ENCODE results near the gene TAOK1. TPM values are rescaled to one million over a fixed set of nuclear protein-coding genes. Genes with fewer than 3 reads are reported as not detected.

The TAOK1 gene
- total and polyA plus RNA-seq, 9 of the 15 experiments (the other 6 are each of a cell fraction or from before 2014, with no cell fraction given), result 3.2 to 33.1 (median 16.5) TPM

DNA sequence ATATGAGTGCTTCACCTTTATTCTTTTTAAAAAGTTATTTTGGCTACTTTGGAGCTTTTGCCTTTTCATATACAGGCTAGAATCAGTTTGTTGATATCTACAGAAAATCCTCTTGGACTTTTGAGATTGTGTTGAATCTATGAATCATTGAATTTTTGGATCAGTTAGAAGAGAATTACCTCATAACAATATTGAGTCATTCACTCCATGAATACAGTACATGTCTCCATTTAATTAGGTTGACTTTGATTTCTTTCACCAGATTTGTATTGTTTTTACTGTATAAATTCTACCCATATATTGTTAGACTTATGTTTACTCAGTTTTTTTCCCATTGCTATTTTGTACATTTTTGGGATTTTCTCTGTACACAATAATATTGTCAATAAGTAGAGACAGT, 54.4 kb downstream of the TAOK1 start:
- intact Hi-C loops (cut with micrococcal nuclease) (no loop called here), in situ Hi-C loops (cut with MboI) (no loop called here)
- CTCF ChIA-PET (ENCODE audit: low intra/inter-chr PET ratio), result no interaction called here
- no TSS peak for BruUV-seq (replicated peaks)
- H3K27ac ChIP-seq (ENCODE audit: extremely low read depth, low read depth, low read length), result no peak overlapping the region
- ATAC-seq, result no peak
- H3K36me3 ChIP-seq (ENCODE audit: control insufficient read depth, insufficient read depth, low read length), result 0 out of 3 replicates have a peak, but pooled peaks cover 3% of the 10 kb centered on the region
- no peak overlapping the region for H2AFZ ChIP-seq (ENCODE audit: low read depth, low read length)
- H3K9me1 ChIP-seq (ENCODE audit: control insufficient read depth, insufficient read depth, low read length), result no peaks in the 10 kb centered on the region
- H3K4me2 ChIP-seq (ENCODE audit: insufficient read depth, low read length), result no peak overlapping the region
- H3K4me1 ChIP-seq (replicated peaks in 1 of 2; ENCODE audit: control insufficient read depth in 2 of 2, insufficient read depth in 2 of 2, low read length in 2 of 2), result no peaks in the 10 kb centered on the region
- no peaks in the 10 kb centered on the region for H4K20me1 ChIP-seq (replicated peaks; ENCODE audit: control insufficient read depth, insufficient read depth, low read length)
- H3K4me3 ChIP-seq, result no peak overlapping the region
- POLR2A ChIA-PET, result no interaction called here
- FAIRE-seq, result no peak
- no peak for TF ChIP-seq GABPB1 (CRISPR knock-in tag; IDR thresholded peaks at IDR 0.05)
- no peak for TF ChIP-seq TRIM24 (IDR thresholded peaks at IDR 0.05)
- no peak for TF ChIP-seq SREBF1 (IDR thresholded peaks at IDR 0.05; ENCODE audit: borderline replicate concordance, low read depth, low read length)
- no peak for TF ChIP-seq BRD4 (IDR thresholded peaks at IDR 0.05)
- TF ChIP-seq NFATC3 (IDR thresholded peaks at IDR 0.05), result no peak
- no peak for TF ChIP-seq RNF219 (CRISPR knock-in tag; IDR thresholded peaks at IDR 0.05)
- TF ChIP-seq ZNF511 (CRISPR knock-in tag; IDR thresholded peaks at IDR 0.05), result no peak
- TF ChIP-seq TFAM (CRISPR knock-in tag; conservative IDR thresholded peaks at IDR 0.05), result no peak
- TF ChIP-seq TBP (optimal IDR thresholded peaks at IDR 0.05; ENCODE audit: low read depth, low read length), result no peak
- no peak for TF ChIP-seq GABPB2 (CRISPR knock-in tag; conservative IDR thresholded peaks at IDR 0.05)
- TF ChIP-seq CCNT2 (IDR thresholded peaks at IDR 0.05; ENCODE audit: borderline replicate concordance, extremely low read depth, insufficient read length, low read depth, low read length), result no peak
- no peak for TF ChIP-seq SIN3A (IDR thresholded peaks at IDR 0.05; ENCODE audit: borderline replicate concordance in 2 of 2, control insufficient read depth in 1 of 2, low read depth in 2 of 2, low read length in 2 of 2)
- H3K9me3 ChIP-seq (replicated peaks; ENCODE audit: control insufficient read depth, insufficient read depth, low read depth, low read length), result no peaks in the 10 kb centered on the region
- no peak overlapping the region for H3K9ac ChIP-seq (ENCODE audit: insufficient read depth in 1 of 2, low read depth in 2 of 2, low read length in 2 of 2)
- no peak for DNase-seq (ENCODE audit: extremely low read depth in 1 of 4, low spot score in 3 of 4)
- peaks cover 66% of the 10 kb centered on the region for H3K79me2 ChIP-seq (ENCODE audit: control insufficient read depth, insufficient read depth, low read length)
- H3K27me3 ChIP-seq (ENCODE audit: control insufficient read depth in 2 of 2, insufficient read depth in 2 of 2, low read length in 2 of 2), result no peaks in the 10 kb centered on the region

Data from K562 (cell line).